IPS-11a (cell line): ENCODE data around the gene PRIMPOL.
A peak's percentile ranks its signal among the peaks of the same experiment; 100 is the strongest.
"Not testable (repeated sequence)": the region's sequence is repeated elsewhere in the genome, so short reads cannot be mapped to it uniquely, and the experiment has no call there.

Source experiments
- H3K4me3 ChIP-seq: one replicate; pipeline ENCODE4 v1.5.1; 2013; ENCODE audit warnings: low read depth, low read length, control low read depth

Gene PRIMPOL, protein sequence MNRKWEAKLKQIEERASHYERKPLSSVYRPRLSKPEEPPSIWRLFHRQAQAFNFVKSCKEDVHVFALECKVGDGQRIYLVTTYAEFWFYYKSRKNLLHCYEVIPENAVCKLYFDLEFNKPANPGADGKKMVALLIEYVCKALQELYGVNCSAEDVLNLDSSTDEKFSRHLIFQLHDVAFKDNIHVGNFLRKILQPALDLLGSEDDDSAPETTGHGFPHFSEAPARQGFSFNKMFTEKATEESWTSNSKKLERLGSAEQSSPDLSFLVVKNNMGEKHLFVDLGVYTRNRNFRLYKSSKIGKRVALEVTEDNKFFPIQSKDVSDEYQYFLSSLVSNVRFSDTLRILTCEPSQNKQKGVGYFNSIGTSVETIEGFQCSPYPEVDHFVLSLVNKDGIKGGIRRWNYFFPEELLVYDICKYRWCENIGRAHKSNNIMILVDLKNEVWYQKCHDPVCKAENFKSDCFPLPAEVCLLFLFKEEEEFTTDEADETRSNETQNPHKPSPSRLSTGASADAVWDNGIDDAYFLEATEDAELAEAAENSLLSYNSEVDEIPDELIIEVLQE

DNA sequence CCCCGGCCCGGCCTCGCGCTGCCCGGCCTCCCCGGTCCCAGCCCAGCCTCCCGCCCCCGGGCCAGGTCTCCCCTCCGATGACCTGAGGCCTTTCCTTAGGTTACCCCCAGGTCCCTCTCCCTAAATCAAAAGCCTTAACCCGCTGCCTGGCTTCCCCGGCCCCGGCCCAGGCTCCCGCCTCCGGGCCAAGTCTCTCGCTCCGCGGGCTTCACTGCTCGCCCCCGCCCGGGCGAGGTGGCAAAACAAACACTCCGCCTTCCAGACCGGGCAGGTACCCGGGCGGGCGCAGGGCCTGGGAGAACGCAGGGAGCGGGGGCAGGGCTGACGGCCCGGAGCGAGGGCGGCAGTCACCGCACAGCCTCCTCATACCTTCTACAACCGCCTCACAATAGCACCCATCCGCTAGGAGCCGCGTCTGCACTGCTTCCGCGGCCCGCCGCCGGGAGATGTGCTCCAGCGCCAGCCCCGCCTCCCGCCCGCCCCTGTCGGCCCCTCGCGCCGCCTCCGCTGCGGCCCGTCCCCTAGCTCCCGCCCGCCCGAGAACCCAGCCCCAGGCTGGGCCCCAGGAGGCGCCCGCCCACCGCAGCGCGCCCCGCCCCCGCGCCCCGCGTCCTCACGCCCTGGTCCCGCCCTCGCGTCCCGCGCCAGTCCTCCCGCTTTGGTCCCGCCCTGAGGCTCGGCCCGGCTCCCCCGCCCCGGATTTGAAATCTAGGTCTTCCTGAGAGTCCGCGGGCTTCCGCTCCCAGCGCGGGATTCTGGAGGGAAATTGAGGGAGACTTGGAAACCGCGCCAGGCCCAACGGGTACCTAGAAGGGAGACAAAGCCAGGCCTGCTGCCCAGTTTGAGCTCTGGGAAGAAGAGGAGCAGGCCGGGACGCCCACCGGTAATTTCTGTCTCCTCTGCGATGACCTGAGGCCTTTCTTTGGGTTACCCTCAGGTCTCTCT is at the start of gene PRIMPOL, which contains the start of gene CASP3:
Gene PRIMPOL (plus strand): TSS at position 713 of the 945 bp plus-strand sequence. CDS start 7,403 bp downstream, outside the sequence.
Gene CASP3 (minus strand): TSS at position 422 of the 945 bp plus-strand sequence. CDS start 10,994 bp downstream, outside the sequence.
- H3K4me3 ChIP-seq = peak within 1 kb of the TSS; percentile 88

DNA sequence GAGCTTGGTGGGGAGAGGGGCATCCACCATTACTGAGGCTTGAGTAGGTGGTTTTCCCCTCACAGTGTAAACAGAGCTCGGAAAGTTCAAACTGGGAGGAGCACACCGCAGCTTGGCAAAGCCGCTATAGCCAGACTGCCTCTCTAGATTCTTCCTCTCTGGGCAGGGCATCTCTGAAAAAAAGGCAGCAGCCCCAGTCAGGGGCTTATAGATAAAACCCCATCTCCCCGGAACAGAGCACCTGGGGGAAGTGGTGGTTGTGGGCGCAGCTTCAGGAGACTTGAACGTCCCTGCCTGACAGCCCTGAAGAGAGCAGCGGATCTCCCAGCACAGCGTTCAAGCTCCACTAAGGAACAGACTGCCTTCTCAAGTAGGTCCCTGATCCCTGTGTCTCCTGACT is 48.6 kb upstream of the PRIMPOL start:
- H3K4me3 ChIP-seq = not testable (repeated sequence)

DNA sequence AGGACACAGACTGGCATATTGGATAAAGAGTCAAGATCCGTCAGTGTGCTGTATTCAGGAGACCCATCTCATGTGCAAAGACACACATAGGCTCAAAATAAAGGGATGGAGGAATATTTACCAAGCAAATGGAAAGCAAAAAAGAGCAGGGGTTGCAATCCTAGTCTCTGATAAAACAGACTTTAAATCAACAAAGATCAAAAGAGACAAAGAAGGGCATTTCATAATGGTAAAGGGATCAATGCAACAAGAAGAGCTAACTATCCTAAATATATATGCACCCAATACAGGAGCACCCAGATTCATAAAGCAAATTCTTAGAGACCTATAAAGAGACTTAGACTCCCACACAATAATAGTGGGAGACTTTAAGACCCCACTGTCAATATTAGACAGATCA is 46.7 kb upstream of the PRIMPOL start:
- H3K4me3 ChIP-seq = not testable (repeated sequence)

DNA sequence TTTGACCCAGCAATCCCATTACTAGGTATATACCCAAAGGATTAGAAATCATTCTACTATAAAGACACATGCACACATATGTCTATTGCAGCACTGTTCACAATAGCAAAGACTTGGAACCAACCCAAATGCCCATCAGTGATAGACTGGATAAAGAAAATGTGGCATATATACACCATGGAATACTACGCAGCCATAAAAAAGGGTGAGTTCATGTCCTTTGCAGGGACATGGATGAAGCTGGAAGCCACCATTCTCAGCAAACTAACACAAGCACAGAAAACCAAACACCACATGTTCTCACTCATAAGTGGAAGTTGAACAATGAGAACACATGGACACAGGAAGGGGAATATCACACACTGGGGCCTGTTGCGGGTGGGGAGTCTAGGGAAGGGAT is 42.1 kb upstream of the PRIMPOL start:
- H3K4me3 ChIP-seq = not testable (repeated sequence)

DNA sequence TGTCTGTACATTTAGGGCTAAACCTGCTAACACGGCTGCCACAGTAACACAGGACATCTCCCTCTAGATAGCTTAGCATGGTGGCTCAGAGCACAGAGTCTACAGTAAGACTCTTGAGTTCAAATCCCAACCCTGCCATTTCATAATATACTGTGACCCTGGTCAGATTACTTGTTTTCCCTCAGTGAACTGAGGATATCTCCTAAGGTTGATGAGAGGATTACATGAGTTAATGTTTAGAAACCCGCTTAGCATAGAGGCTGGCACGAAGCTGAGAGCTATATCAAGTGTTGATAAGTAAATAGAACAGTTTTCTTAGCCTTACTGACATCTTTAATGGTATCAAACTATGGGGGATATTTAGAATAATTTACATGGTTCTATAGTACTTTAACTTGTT is 37.5 kb upstream of the PRIMPOL start:
- H3K4me3 ChIP-seq = no peak overlapping the region

DNA sequence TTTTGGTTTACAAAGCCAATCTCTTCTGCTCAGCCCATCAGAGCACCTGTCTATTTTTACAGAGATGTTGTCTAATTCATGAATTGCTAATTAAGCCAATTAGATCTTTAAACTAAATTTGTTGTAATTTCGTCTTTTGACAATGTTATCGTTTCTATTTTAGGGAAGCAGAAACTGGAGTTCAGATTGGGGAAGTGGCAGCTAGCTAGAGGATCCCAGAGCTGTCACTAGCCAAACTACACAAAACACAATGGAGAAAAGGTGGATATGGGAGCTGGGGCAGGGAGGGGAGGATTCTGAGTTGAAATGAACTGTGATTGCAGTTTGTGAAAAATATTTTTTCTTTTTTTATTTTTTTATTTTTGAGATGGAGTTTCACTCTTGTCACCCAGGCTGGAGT is 36.1 kb upstream of the PRIMPOL start:
- no peak overlapping the region for H3K4me3 ChIP-seq

DNA sequence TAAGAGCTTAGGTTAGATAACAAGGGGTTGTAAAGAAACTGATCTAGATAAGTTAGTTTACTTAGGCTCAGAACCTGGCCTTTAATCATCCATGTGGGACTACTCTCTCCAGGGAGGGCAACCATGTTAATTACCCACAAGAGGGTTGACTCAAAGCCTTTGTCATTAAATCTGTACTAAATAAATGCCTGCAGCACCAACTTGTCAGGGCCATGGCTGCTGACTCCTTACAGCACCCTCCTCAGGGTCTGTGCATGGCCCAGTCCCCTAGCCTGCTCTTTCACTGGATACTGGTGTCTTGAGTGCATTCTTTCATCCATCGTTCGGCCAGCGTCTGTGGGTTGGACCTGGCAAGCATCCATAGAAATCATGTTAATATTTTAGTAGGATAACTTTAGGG is 35.0 kb upstream of the PRIMPOL start:
- H3K4me3 ChIP-seq = no peak overlapping the region

DNA sequence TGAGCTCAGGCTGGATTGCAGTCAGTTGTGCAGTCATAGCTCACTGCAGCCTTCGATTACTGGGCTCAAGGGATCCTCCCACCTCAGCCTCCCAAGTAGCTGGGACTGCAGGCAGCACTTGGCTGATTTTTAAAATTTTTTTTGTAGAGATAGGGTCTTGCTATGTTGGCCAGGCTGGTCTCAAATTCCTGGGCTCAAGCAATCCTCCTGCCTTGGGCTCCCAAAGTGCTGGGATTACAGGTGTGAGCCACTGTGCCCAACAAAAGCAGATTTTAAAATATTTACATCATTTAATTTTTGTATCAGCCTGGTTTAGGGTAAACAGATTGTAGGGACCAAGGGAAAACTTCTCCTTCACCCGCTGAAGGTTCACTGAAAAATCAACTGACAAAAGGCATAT is 33.4 kb upstream of the PRIMPOL start:
- not testable (repeated sequence) for H3K4me3 ChIP-seq

DNA sequence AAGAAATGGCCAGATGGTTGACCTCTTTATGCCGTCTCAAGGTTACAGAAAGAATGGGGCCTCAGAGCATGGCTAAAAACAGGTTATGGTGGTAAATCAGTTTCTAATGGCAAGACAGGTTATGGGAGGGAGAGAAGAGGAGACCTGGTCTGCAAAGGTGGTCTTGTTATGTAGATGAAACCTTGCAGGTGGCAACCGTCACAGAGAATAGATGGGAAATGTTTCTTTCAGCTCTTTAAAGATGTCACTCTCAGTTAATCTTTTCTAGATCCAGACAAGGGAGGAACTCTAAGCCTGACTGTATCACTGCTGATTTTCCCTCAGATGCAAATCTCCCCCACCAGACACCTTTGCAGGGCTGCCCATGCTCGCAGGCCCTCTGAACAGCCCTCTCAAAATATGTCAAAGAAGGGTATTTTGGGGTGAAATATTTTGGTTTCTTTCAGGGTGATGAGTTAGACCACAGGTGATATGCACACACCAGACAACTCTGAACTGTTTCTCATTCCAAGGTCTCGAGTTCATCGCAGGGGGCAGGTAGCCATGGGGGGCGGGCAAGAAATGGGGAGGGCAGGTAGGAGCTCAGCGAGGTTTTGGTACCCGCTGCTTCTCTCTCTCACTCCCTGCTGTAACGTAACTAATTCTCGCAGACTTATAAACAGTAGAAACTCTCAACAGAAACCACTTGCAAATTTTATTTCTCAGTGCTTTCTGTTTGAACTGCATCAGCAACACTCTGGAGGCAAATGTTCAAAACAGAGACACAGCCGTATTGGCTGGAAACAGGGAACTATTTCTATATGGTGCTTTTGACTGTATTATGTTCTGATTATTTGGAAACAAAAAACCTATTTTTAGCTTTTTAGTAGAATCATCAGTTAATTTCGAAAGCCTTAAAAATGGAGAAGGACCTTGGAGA is 32.6 kb upstream of the PRIMPOL start:
- no peak overlapping the region for H3K4me3 ChIP-seq

DNA sequence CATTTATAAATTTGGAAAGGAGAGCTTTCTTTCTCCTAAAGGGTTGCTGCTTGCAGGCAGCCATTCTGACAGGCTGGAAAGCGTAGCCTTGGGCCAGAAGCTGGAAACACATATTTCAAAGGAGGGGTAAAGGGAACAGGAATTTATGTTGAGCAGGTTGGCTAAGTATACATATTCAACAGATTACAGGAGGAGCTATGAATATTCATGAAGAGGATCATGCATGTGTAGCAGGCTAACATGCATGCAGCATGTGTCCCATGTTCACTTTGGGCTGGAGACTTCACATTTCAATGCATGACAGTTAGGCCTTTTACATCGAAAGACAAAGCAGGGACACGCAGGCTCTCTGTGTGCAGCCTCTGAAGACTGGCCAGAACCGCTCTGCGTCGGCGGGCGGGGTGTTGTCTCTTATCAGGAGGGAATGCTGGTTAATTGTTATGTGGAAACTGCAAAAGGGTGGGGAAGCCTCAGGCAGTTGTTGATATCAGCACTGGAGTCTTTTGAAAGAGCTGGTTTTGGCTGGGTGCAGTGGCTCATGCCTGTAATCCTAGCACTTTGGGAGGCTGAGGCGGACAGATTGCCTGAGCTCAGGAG is 31.8 kb upstream of the PRIMPOL start:
- no peak overlapping the region for H3K4me3 ChIP-seq

DNA sequence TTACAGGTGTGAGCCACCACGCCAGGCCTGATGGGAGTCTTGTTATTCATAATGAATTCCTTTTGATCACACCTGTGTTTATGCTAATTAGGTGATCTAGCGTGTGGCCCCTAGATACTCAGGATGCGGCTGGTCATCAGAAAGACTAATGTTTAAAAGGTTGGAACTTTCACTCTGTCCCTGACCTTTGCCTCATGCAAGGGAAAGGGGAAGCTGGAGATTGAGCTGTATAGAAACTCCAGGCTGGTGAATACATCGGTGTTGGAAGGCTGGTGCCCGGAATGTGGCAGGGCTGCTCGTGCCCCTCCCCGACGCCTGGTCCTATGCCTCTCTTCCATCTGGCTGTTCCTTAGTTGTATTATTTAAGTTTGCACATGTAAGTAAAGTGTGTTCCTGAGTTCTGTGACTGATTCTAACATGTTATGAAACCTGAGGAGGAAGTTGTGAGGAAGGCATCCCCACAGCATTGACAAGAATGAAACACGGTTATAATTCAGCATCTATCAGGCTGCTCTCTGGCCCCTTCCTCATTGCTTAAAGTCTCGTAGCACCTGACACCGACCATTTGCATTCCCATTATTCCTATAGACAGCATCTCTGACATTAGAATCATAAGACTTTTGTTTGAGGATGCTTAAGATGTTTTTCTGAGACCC is 29.2 kb upstream of the PRIMPOL start:
- no peak overlapping the region for H3K4me3 ChIP-seq

DNA sequence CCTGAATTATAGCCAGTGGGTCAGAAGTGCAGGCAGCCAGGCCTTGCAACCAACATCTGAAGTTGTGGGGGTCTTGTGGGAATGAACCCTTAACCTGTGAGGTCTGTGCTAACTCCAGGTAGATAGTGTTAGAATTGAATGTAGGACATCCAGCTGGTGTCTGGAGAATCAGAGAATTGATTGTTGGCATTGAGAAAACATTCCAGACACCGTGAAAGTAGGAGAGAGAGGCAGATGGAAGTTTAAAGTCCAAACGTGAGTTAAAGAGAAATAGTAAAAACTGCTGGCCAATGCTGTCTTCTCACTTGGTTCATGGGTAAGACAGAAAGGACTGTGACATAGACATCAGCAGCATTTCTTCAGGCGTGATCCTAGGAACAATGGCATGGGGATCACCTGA is 28.0 kb upstream of the PRIMPOL start:
- no peak overlapping the region for H3K4me3 ChIP-seq

DNA sequence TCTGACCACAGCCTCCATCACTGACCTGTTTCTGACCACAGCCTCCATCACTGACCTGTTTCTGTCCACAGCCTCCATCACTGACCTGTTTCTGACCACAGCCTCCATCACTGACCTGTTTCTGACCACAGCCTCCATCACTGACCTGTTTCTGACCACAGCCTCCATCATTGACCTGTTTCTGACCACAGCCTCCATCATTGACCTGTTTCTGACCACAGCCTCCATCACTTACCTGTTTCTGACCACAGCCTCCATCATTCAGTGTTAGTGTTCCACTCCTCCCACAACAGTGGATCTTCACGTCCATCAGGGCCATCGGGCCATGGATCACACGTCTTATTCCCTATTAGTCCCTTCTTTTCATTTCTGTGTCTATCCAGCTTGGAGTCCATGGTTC is 25.0 kb upstream of the PRIMPOL start:
- not testable (repeated sequence) for H3K4me3 ChIP-seq

DNA sequence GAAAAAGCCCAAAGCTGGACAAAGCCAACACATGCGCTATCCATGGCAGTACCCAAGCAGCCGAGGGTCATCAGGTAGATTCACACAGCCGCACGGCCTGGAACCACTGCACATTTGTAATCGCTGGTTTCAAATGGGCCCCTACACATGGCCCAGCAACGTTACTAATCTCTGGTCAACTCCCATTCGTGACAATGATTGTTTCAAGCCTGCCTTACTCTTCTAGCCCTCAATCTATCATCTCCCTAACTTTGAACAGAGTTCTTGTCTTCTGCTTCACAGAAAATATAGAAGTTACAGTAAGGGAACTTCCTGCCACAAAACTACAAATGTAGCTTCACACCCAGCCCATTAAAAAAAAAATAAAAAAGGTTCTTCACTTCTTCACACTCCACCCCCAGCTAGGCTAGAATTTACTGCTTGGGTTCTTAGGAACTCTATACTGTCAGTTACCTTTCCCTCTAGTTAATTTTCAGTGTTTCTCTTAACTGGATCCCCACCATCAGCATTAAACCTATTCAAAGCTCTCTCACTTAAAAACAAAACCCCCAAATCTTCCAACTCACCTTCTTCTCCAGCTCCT is 24.5 kb upstream of the PRIMPOL start:
- H3K4me3 ChIP-seq = no peak overlapping the region

DNA sequence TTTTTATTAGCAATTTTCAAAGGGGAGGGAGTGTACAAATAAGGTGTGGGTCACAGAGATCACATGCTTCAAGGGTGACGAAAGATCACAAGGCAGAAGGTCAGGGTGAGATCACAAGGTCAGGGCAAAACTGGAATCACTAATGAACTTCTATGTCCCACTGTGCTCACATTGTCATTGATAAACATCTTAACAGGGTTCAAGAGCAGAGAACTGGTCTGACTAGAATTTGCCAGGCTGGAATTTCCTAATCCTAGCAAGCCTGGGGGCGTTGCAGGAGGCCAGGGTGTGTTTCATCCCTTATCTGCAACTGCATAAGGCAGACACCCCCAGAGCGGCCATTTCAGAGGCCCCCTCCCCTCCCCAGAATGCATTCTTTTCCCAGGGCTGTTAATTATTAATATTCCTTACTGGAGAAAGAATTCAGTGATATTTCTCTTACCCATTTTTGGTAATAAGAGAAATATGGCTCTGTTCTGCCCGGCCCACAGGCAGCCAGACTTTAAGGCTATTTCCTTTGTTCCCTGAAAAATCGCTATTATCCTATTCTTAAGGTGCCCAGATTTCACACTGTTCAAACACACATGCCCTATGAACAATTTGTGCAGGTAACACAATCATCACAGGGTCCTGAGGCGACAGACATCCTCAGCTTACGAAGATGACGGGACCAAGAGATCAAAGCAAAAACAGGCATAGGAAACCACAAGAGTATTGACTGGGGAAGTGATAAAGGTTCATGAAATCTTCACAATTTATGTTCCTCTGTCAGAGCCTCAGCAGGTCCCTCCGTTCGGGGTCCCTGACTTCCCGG is 23.5 kb upstream of the PRIMPOL start:
- not testable (repeated sequence) for H3K4me3 ChIP-seq

DNA sequence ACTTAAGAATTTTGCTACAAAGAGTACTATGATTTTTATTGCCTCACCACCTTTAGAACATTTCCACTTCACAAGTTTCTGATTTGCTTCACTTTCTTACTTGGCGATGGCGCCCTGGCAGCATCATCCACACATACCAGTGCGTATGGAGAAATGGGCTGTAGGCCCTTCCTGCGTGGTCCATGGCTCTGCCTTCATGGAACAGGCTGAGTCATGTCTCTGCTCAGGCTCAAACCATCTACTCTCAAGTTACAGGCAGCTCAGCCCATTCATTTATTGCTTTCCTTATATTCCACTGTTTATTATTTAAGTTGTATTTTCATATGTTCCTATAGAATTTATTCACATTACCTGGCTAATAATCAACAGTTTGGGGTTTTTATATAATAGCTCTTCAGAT is 21.4 kb upstream of the PRIMPOL start:
- H3K4me3 ChIP-seq = no peak overlapping the region

DNA sequence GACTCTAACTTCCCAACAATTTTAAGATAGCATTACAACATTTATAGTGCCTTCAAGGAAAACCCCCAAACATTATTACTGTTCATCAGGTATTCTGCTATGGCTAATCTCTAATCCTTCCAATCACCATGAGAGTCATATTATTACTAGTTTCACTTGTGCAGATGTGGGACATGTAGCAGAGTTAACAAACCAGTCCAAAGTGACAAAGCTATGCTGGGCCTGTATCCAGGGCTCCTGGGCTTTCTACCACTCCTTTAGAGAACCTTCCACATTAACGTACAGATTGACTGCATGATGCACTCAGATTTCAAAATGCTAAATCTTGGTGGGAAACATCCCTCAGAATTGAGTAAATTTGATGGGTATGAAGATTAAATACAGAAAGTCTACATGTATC is 16.7 kb upstream of the PRIMPOL start:
- no peak overlapping the region for H3K4me3 ChIP-seq

DNA sequence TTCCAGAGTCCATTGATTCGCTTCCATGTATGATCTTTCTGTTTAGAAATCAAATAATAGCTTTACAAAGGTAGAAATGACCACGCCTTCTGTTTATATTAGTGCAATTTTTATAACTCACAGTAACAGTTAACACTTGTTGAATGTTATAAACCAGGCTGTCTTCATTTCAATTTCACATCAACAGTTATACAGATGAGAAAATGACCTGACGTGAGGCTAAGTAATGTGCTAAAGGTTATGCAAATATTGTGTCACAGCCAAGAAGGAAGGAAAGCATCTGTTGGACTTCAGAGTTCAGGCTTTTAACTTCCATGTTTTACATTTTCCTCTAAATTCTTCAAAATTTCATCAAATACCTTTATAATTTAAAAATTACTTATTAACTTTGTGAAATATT is 14.2 kb upstream of the PRIMPOL start:
- H3K4me3 ChIP-seq = no peak overlapping the region
